HCT116 (cell line): ENCODE measurements around the gene ARMC10. TPM values are rescaled to one million over a fixed set of nuclear protein-coding genes. Genes with fewer than 3 reads are reported as not detected.

Experiments used
- ATAC-seq: fragments of 200-7000 bp; cut with Tn5 transposase; 2 replicates; pipeline ENCODE4 v1.9.1; 2020; ENCODE audit warnings: mild to moderate bottlenecking, moderate library complexity
- Bru-seq: library from RNA; stranded (reverse); fragments of 400-500 nt; gene quantifications from one replicate; lab custom pipeline; 2021; lab: Mats Ljungman, UMichigan
- BruChase-seq, 2 experiments: library from RNA; stranded (reverse); fragments of 400-500 nt; gene quantifications; one replicate each; lab custom pipeline; 2021; lab: Mats Ljungman, UMichigan
- BruUV-seq: library from RNA; stranded (reverse); fragments of 400-500 nt; replicated peaks from 2 replicates; lab custom pipeline; 2021; lab: Mats Ljungman, UMichigan
- CTCF ChIA-PET: fragments of 300-600 bp; sonication (Branson Sonifier 250); formaldehyde crosslinking; loops from one replicate; lab custom pipeline; 2021; ENCODE audit warnings: antibody characterized with exemption; lab: Charles Lee
- POLR2A ChIA-PET: fragments of 300-600, 350-600 bp; sonication (Branson Sonifier 250); formaldehyde crosslinking; loops from one replicate; lab custom pipeline; 2021; ENCODE audit warnings: antibody characterized with exemption; lab: Charles Lee
- RAD21 ChIA-PET, 2 experiments: fragments of 300-600 bp; sonication (Branson Sonifier 250); formaldehyde crosslinking; loops; one replicate each; lab custom pipeline; 2023; ENCODE audit warnings: low total read pairs in 2 of 2; ENCODE audit not compliant: uncharacterized antibody in 2 of 2, unreplicated experiment in 2 of 2, low non-redundant PET in 1 of 2; lab: Charles Lee
- DNase-seq: peaks from one replicate; pipeline ENCODE4 v3.0.0-alpha.2; 2010; ENCODE audit warnings: low read depth, low spot score
- H2AFZ ChIP-seq: fragments of 200-600 bp; shearing (Covaris generic), sonication (generic); 2 replicates; pipeline ENCODE4 v1.6.1; 2017; ENCODE audit warnings: low read depth, mixed run types, mixed read lengths, antibody characterized with exemption, low read length; ENCODE audit not compliant: poor library complexity, severe bottlenecking
- H3K27ac ChIP-seq: 2 replicates; pipeline ENCODE4 v1.5.1; 2012; ENCODE audit warnings: low read depth, low read length
- H3K27me3 ChIP-seq: fragments of 200-600 bp; sonication (generic); 2 replicates; pipeline ENCODE4 v1.6.1; 2016; ENCODE audit warnings: mixed run types, low read length, mixed read lengths; ENCODE audit not compliant: insufficient read depth
- H3K36me3 ChIP-seq, 2 experiments: fragments of 200-500 bp in 1 of 2; fragments of 200-600 bp in 1 of 2; sonication (Bioruptor generic) in 1 of 2; sonication (generic) in 1 of 2; 2 replicates each; pipeline versions ENCODE4 v1.5.1 to v1.6.1; 2014 to 2016; ENCODE audit warnings: low read length in 2 of 2, inconsistent platforms in 1 of 2, mixed read lengths in 1 of 2, mixed run types in 1 of 2; ENCODE audit not compliant: insufficient read depth in 2 of 2, control insufficient read depth in 1 of 2
- H3K4me1 ChIP-seq, 2 experiments: fragments of 200-600 bp in 1 of 2; sonication (generic) in 1 of 2; 2 replicates each; pipeline versions ENCODE4 v1.5.1 to v1.6.1; 2012 to 2017; ENCODE audit warnings: low read length in 2 of 2, inconsistent platforms in 1 of 2, mild to moderate bottlenecking in 1 of 2, mixed read lengths in 1 of 2, mixed run types in 1 of 2, moderate library complexity in 1 of 2; ENCODE audit not compliant: insufficient read depth in 2 of 2, control insufficient read depth in 1 of 2
- H3K4me2 ChIP-seq: fragments of 200-600 bp; sonication (generic); 2 replicates; pipeline ENCODE4 v1.6.1; 2017; ENCODE audit warnings: mixed run types, low read length, mixed read lengths
- H3K4me3 ChIP-seq, 2 experiments: fragments of 200-600 bp in 1 of 2; sonication (generic) in 1 of 2; replicated peaks in 1 of 2; 2 replicates each; pipeline ENCODE4 v1.5.1; 2011 to 2016; ENCODE audit warnings: low read length in 2 of 2, control low read depth in 1 of 2, low read depth in 1 of 2, mild to moderate bottlenecking in 1 of 2, mixed read lengths in 1 of 2, mixed run types in 1 of 2
- H3K79me2 ChIP-seq: fragments of 200-600 bp; sonication (generic); 2 replicates; pipeline ENCODE4 v1.6.1; 2017; ENCODE audit warnings: mild to moderate bottlenecking, mixed run types, low read length, moderate library complexity, mixed read lengths; ENCODE audit not compliant: insufficient read depth
- H3K9ac ChIP-seq: fragments of 200-600 bp; sonication (generic); 2 replicates; pipeline ENCODE4 v1.6.1; 2016; ENCODE audit warnings: low read length, mixed read lengths
- H3K9me2 ChIP-seq: fragments of 200-600 bp; sonication (generic), shearing (Covaris generic); 2 replicates; pipeline ENCODE4 v1.6.1; 2017; ENCODE audit warnings: mixed run types, mild to moderate bottlenecking, moderate library complexity; ENCODE audit not compliant: insufficient read depth
- H3K9me3 ChIP-seq, 2 experiments: fragments of 200-500 bp in 1 of 2; fragments of 200-600 bp in 1 of 2; sonication (Bioruptor generic) in 1 of 2; sonication (generic) in 1 of 2; 2 replicates each; pipeline ENCODE4 v1.6.1; 2014 to 2017; ENCODE audit warnings: low read length in 2 of 2, mixed read lengths in 2 of 2, inconsistent platforms in 1 of 2, low read depth in 1 of 2, mild to moderate bottlenecking in 1 of 2, mixed run types in 1 of 2, moderate library complexity in 1 of 2; ENCODE audit not compliant: control insufficient read depth in 1 of 2, insufficient read depth in 1 of 2
- H4K20me1 ChIP-seq: fragments of 200-600 bp; sonication (generic), shearing (Covaris generic); 2 replicates; pipeline ENCODE4 v1.6.1; 2017; ENCODE audit warnings: mixed run types, mild to moderate bottlenecking, moderate library complexity; ENCODE audit not compliant: insufficient read depth
- ATF3 ChIP-seq: IDR thresholded peaks from 2 replicates; pipeline ENCODE4 v1.6.1; 2012
- ELF1 ChIP-seq: IDR thresholded peaks from 2 replicates; pipeline ENCODE4 v1.6.1; 2012; ENCODE audit warnings: low read depth, borderline replicate concordance
- JUND ChIP-seq: IDR thresholded peaks from 2 replicates; pipeline ENCODE4 v1.6.1; 2012
- POLR2A ChIP-seq: IDR thresholded peaks from 2 replicates; pipeline ENCODE4 v1.7.0; 2011; ENCODE audit warnings: borderline replicate concordance; ENCODE audit not compliant: insufficient read depth, insufficient read length; ENCODE audit errors: extremely low read depth
- POLR2AphosphoS5 ChIP-seq: IDR thresholded peaks from 2 replicates; pipeline ENCODE4 v1.6.1; 2011; ENCODE audit warnings: mild to moderate bottlenecking, low read depth, low read length, moderate library complexity
- SIN3A ChIP-seq: IDR thresholded peaks from 2 replicates; pipeline ENCODE4 v1.6.1; 2012; ENCODE audit warnings: low read depth
- SP1 ChIP-seq: IDR thresholded peaks from 2 replicates; pipeline ENCODE4 v1.6.1; 2012; ENCODE audit warnings: low read depth
- TCF7L2 ChIP-seq: IDR thresholded peaks from 2 replicates; pipeline ENCODE4 v1.7.0; 2011; ENCODE audit warnings: borderline replicate concordance, inconsistent platforms; ENCODE audit not compliant: insufficient read depth, insufficient read length; ENCODE audit errors: extremely low read depth
- ZBTB33 ChIP-seq: IDR thresholded peaks from 2 replicates; pipeline ENCODE4 v1.6.1; 2011; ENCODE audit warnings: mild to moderate bottlenecking, low read length, moderate library complexity; ENCODE audit not compliant: insufficient replicate concordance; ENCODE audit errors: extremely low read depth
- ZFX ChIP-seq: fragments of 450-650 bp; IDR thresholded peaks from 2 replicates; pipeline ENCODE4 v1.6.1; 2017
- intact Hi-C: fragments of 100-400 bp; cut with micrococcal nuclease; formaldehyde crosslinking; loops from 2 replicates; pipeline ENCODE4 v1.10.0; 2022
- long read RNA-seq: library from polyadenylated mRNA; unstranded; transcript quantifications from one replicate; pipeline ENCODE4 v2.0.0, GENCODE V29; 2021; ENCODE audit not compliant: unreplicated experiment
- polyA plus RNA-seq: library from polyadenylated mRNA; unstranded; fragments of >200 nt; gene quantifications from 2 replicates; pipeline ENCODE4 v1.2.1, GENCODE V29; 2012; ENCODE audit warnings: missing spikeins
- total RNA-seq: library from RNA; stranded (reverse); gene quantifications from one replicate; pipeline ENCODE4 v1.2.1, GENCODE V29; 2021; ENCODE audit not compliant: unreplicated experiment
- TF ChIP-seq, protein P1 (sequence below): IDR thresholded peaks from 2 replicates; pipeline ENCODE4 v1.6.1; 2012

ARMC10 gene
- total RNA-seq (53.3 TPM), Bru-seq, nascent RNA (percentile 89 among the genes with signal in this experiment), BruChase-seq, experiment 1, labeled RNA remaining after a 6-hour chase (percentile 83 among the genes with signal in this experiment), BruChase-seq, experiment 2, labeled RNA remaining after a 2-hour chase (percentile 81 among the genes with signal in this experiment)
- polyA plus RNA-seq = 21.4 and 28.7 TPM in 2 replicates
- long read RNA-seq, transcript ARMC10-205 (6 exons, 2,445 nt) = minor isoform, 7 of 132 reads
- long read RNA-seq, transcript ARMC10-208 (6 exons, 2,524 nt) = major isoform, 57 of 132 reads
- long read RNA-seq, transcript ARMC10-209 (5 exons, 2,347 nt) = minor isoform, 20 of 132 reads
- long read RNA-seq, transcript ARMC10-202 (7 exons, 2,635 nt) = minor isoform, 15 of 132 reads
- long read RNA-seq, partial matches to known transcripts = 5 of 132 reads
- long read RNA-seq, other reads (novel, unspliced or antisense) = 23 of 132 reads

GRCh38 chr7:103074519-103075336 is at the start of gene ARMC10, which contains the start of gene FBXL13:
Gene ARMC10, plus strand, starts transcription at chr7:103075140. Its CDS starts 133 bp downstream, at chr7:103075273.
Gene FBXL13, minus strand, starts transcription at chr7:103074796.
- intact Hi-C loops = loop anchor here (5.0 to 10.0 kb wide), 2 partner anchors 327 to 330 kb away; partner anchors contain the start of gene FAM185A
- ChIA-PET POLR2A (interaction anchor here (0.8 to 1.5 kb wide), 3 partner anchors 13 to 326 kb away, joined by 4 to 7 read pairs (median 4); partner anchors contain the start of genes FAM185A and NAPEPLD), RAD21 (interaction anchor here in 1 of 2 experiments (1.0 kb wide), 1 partner anchor 13 kb away, joined by 17 read pairs; no protein-coding TSS in a partner anchor), CTCF (interaction anchor here (0.6 to 3.0 kb wide), 7 partner anchors 9 to 332 kb away, joined by 3 to 18 read pairs (median 6); partner anchors contain the start of gene FAM185A)
- DNase-seq (peak; percentile 81), ATAC-seq (peak; percentile 85)
- Histone ChIP-seq H2AFZ (peak within 1 kb of the TSS; percentile 63), H3K9me2 (no peaks in the 10 kb centered on the region), H3K9me3 (no peaks in the 10 kb centered on the region), H3K79me2 (peaks cover 43% of the 10 kb centered on the region), H3K9ac (peak within 1 kb of the TSS; percentile 83), H3K4me1 (peaks cover 3 to 14% of the 10 kb centered on the region in 2 experiments; a peak in 2 of 4 replicates), H3K4me3 (peak within 1 kb of the TSS; percentile 76 to 86), H3K36me3 (no peaks in the 10 kb centered on the region), H3K4me2 (peak within 1 kb of the TSS; percentile 81), H4K20me1 (no peaks in the 10 kb centered on the region), H3K27ac (peak within 1 kb of the TSS; percentile 91), H3K27me3 (no peaks in the 10 kb centered on the region)
- BruUV-seq = no TSS peak
- peak; percentile 74 for TF ChIP-seq TCF7L2
- no peak for TF ChIP-seq JUND
- TF ChIP-seq, protein P1, sequence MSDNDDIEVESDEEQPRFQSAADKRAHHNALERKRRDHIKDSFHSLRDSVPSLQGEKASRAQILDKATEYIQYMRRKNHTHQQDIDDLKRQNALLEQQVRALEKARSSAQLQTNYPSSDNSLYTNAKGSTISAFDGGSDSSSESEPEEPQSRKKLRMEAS = peak; percentile 83
- peak; percentile 7 for TF ChIP-seq ZBTB33
- peak; percentile 82 for TF ChIP-seq SP1
- TF ChIP-seq SIN3A = peak; percentile 64
- peak; percentile 94 for TF ChIP-seq ZFX
- no peak for TF ChIP-seq ATF3
- peak; percentile 88 for TF ChIP-seq POLR2AphosphoS5
- TF ChIP-seq POLR2A = peak; percentile 84
- TF ChIP-seq ELF1 = no peak
